ENCODE measurements around the gene GLI3.

The GLI3 gene

DNA sequence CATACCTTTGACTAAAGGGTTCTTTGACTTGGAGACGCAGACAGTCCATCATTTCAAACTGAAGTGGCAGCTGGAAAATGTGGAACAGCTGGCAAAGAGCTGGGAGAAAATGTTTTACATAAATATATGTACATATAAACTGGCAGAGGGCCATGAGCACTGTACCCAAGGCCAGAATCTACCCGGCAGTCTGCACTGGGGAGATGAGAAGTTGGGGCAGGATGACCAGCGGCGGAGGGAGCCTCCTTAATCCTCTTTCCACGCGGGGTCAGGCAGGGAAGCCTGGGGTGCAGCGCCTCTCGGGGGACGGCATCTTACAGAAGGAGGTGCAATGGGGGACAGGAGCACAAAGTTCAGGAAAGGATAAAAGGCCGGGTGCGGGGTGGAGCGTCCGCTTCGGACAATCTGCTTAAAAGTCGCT is 1.3 kb downstream of the GLI3 start:
- no peak for FAIRE-seq

DNA sequence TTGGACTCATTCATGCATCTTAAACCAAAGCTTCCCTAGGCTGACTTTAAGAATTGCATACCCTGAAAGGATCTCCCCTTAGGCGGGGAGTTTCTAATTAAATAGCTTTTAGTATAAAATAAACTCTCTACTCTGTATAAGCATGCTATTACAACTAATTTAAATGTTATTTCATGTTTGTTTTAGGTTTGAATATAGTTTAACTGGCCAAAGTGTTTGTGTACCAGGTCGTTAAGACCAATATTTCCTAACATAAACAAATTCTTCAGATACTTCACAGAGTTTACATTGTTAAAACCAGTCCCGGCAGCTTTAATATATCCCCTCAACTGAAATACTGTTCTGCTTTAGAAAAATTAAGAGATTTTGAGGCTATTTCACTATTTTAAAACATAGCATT is 2.3 kb downstream of the GLI3 start:
- FAIRE-seq = no peak

DNA sequence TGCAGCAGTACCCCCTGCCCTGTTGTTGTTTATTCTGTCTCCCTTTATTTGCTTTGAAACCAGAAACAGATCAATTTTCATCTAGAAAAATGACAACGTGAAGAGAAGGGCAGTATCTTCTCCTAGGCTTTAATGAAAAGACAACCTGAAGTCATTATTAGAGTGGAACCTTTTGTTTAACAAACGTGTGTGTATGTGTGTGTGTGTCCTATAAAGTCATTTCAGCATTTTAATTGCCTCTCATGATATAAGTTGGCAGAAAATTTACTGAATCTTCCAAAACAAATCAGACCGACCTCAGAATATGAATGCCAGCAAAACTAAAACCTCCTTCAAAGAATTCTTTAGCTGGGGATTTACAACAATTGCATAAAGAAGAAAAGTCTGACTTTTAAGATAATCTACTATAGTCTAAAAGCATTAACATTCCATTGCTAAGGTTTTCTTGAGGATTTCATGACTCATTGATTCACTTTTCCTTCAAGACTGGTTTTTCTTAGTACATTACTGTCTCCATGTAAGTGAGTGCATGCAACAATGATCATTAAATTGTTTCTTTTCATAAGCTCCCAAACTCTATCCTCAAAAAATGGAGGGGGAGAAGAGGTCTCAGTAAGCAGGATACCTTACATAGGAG is 3.2 kb downstream of the GLI3 start:
- FAIRE-seq = no peak

DNA sequence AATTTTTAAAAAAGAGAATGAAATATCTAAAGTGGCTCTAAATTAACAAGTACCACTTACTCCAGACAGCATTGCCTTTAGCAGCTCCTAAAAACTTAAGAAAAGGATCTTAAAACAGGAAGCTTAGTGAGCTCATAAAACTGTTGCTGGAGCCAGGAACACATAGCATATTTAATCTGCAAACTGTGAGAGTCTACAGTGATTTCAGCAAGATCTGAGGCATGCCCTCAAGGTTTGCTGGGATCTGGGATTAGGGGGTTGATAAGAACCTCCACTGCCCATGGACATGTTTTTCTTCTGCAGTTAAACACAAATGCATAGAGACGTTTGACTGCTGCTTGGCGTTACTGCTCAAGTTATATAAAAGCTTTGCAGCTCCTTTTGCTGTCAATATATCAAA is 3.8 kb downstream of the GLI3 start:
- FAIRE-seq = no peak

DNA sequence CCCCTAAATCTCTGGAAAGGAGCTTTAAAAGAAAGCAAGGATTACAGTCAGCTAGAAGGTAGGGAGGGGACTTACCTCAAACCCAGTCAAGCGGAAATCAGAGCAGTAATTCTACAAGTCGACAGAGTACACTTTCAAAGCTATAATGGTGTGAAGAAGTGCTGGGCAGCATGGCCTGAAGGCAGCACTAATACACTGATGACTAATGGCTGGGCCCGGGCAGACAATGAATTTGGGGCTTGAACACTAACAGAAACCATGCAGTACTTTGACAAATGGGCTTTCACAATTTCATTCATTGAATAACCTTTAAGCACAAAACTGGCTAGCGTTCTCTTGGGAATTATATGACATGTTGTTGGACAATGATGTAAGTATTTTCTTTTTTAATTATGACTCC is 4.7 kb downstream of the GLI3 start:
- no peak for FAIRE-seq

DNA sequence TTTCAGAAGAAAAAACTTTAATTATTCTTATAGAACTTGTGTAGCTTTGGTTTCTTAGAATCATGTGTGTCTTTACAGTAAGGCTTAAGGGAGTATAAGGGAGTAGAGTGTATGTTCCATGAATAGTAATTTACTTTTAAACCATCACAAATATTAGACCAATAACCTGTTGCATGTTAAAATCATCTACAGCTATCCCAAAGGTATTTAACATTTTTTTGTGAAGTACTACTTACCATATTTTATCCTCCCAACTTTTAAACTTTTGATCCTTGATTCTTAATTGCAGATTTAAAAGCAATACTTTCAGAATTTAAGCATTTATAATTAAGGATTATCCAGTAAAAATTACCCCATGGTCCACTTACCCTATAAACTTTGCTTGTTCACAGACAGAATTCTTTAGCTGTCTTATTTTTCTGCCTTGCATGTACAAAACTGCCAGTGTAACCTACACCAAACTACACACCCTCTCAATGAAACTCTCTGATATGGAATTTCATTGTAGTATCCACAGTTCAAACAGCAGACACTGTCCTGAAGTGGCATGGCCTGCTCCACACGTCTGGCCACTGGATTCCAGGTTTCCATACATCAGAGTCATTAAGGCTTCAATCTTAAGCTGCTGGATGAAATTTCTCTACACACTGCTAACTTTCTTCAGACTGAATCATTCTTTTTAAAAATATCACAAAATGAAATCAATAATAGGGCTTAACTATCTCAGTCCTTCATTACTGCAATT is 5.8 kb downstream of the GLI3 start:
- no peak for FAIRE-seq

DNA sequence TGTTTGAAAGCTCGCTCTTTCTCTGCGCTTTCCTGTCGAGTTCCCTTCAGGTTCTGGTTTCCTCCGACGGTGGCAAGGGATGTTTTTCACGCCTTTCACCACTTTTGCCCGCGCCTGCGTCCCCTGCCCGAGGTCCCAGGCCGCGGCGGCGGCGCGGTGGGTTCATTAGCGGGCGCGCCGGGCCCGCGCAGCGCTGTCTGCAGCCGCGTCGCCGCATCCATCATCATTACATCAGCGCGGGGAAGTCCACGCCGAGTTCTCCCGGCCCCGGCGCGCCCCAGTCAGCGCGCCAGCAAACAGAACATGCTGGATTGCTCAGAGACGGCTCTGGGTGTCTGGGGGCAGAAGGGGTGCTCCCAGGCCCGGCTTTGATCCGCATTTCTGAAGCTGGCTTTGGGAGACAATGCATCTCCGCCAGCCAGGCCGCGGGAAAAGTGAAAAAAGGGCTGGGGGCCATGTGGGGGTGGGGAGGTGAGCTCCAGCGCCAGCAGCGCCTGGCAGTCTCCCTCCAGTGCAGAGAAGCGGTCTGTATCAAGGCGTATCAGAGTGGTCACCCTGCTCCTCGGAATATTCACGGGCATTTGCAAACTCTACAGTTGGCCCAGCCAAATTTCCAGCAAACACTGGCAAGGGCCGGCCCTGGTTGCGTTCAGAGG is 8.9 kb downstream of the GLI3 start:
- FAIRE-seq = no peak

DNA sequence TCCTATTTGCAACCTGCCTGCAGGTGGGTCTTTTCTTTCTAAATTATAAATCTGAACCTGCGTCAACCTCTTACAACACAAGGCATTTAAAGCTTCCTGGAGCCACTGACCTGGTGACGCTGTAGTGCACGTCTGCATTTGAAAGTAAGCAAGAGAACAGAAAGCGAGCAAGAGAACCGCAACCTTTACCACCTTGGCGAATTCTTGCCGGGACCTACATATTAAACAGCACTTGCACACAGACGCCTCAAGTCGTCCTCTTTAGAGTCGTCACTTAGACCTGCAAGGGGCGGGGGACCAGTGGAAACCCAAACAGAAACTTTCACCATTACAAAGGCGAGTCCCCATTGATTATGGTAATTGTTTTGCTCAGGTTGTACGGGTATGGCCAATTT is 9.5 kb downstream of the GLI3 start:
- FAIRE-seq = no peak

DNA sequence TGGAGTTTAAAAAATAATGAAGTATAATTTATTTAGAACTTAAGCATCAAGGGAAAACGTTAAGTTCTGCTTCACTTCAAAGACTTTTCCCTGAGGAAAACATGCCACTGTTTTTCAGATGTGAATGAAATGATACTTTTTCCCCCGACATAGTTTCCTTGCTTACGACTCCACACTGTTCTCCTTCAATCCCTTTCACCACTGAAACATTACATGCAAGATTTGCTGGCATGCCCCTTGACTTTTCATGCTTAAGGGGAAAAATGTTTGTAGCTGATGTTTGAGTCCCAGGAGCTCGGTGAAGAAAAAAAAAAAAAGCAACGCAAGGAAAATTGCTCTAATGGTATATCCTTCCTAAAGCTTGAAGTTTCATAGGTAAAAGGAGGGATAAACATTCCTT is 10.0 kb downstream of the GLI3 start:
- no peak for FAIRE-seq

DNA sequence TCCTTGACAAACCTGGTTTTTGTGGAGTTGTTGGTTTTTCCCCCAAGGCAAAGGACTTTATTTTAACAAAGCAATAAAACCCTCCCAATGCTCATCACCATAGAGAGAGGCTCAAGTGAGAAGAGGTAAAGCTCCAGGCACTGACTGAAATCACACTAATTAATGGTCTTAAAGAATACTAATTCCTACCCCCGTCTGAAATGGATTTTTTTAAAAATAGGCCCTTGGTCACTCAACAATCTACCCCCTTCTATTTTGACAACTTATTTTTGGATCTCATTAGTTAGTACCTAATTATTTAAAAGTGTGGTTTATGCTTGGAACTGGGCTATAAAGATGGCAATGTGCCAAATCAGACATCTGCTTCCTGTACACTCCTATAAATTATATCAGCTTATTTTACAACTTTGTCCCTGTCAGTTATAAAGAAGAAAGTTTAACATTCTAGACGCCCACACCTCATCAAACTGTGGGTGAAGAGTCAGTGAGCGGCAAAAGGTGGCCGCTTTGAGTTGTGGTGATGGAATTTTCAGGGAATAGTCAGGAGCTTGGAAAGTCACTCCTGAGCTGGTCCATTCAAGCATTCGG is 10.6 kb downstream of the GLI3 start:
- FAIRE-seq = no peak

DNA sequence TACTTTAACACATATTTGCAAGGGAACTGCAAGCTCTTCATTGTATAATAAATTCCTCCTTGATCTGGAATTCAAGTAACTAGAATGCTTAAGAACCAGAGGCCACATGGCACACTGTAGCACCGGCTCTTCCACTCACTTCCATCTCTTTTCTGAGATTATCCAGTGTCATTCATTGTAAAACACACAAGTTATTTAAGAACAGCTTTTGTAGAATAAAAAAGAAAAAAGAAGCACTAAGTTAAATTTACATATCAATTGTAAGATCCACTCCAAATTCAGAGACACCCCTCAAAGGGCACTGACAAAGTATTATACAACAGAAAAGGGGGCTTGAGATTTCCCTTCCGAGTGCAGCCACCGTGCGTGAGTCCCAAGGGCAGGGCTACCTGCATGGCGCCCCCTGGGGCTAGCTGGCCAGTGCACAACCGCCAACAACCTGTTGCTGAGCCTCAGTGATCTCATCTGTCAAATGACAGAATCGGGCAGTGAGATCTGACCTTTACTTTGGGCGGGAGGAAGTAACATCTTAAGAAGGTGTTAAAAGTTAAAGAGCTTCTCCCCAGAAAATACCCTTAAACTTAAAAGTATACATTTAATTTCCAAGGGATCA is 12.5 kb downstream of the GLI3 start:
- no peak for FAIRE-seq

DNA sequence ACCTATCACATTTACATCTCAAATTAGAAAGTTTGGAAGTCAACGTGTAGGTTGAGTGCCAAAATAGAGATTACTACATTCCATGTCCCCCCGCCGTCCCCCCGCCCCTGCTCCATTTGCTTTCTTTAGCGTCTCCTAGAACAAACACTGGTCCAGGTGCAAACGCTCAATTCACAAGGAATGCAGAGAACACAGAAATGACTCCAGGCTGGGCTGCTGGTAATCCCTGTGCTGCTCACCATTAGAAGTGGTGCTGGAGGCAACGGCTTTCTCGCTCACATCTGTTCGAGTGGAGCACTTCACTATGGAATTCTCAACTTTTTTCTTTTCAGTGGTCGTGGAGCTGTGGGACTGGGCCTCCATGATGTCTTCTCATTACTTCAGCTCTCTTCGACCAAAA is 14.1 kb downstream of the GLI3 start:
- FAIRE-seq = no peak

DNA sequence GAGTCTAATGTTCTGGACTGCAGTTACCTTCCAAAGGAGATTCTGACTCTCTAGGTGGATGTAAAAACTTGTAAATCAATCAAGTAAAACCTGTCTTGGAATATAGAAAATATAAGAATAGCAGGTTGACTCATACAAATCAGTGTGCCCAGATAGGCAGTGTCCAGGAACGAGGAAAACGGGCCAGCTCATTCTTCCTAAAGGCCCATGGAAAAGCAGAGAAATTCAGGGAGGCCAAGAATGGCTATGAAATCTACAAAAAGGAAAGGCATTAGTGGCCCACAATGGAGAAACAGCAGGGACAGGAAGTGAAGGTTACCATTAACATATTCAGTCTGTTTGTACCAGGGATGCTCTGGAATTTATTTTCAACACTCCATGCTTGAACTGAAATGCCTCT is 14.9 kb downstream of the GLI3 start:
- FAIRE-seq = no peak

DNA sequence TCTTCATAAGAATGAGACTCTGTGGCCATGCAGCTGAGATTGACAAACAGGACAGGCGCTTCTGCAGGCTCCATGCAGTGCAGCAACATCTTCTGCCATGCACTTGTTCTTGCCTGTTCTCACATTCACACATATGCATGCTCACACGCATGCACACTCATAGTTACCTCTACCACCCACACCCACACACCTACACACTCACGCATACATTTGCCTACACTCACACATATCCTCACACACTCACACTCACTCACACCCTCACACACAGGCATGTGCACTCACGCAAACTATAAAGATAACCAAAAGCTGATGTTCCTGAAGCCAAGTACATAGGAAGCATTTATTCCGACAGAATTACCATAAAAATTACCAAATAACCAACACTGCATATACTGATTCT is 15.7 kb downstream of the GLI3 start:
- FAIRE-seq = no peak

DNA sequence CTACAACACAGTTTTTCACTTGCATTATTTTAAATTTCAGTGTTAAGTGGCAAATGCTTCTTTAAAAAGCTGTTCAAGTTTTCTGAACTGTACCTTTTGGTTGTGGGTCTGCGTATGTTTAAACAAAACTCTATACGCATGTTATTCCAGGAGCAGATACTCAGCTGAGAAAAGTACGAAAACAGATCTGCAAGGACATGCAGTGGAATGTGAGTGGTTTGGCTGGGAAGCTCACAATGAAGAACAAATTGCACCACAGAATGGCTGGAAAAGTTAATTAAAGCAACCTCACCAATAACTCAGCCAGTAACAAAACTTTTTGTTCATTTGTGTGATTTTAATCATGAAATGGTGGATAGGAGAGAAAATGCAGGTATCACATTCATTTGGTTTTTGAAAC is 17.6 kb downstream of the GLI3 start:
- FAIRE-seq = no peak

DNA sequence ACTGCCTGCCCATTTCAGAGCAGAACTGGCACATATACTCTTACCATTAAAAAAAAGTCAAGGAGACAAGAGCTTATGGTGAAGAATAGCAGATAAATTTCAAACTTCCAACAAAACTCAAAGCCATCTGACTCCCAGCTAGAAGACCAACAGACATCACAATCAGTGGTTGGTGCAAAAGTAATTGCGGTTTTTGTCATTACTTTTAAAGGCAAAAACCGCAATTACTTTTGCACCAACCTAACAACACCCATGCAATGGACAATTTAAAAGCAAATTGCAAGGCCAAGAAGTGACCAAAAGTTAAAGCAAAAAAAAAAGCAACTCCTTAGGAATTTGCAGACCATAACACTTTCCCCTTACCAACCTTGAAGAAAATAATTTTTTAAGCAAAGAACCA is 18.8 kb downstream of the GLI3 start:
- no peak for FAIRE-seq

DNA sequence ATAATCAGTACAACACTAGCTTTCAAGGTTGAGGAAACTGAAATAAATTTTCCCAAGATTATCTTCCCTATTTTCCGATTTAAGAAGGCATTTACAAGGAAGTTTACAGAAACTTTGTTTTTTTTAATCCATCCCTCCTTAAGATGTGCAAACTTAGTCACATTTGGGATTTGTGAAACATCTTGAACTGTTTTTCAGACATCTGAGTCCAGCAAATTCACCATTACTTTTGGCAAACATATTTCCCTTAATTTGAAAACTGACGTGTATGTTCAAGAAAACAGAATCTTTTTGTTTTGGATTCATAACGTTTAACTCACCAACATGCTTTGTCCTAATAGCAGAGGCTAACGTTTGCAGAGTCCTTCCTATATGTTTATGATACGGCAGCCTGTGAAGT is 19.5 kb downstream of the GLI3 start:
- FAIRE-seq = no peak

DNA sequence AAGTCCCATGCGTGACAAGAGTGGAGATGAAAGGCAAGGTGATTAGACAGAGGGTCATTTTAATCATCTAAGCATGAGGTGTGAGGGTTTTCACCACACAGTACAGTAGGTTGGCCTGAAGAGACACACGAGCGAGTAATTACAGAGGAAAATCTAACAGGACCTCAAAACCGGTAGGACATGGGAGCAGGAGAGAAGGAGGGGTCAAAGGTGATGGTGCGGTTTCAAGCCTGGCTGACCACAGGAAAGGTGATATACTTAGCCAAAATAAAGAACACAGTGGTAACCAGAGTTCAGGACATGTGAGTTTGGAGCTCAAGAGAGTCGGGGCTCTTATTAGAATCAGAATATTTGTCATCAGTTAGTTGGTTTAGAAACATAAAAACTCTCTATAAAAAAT is 20.0 kb downstream of the GLI3 start:
- no peak for FAIRE-seq

DNA sequence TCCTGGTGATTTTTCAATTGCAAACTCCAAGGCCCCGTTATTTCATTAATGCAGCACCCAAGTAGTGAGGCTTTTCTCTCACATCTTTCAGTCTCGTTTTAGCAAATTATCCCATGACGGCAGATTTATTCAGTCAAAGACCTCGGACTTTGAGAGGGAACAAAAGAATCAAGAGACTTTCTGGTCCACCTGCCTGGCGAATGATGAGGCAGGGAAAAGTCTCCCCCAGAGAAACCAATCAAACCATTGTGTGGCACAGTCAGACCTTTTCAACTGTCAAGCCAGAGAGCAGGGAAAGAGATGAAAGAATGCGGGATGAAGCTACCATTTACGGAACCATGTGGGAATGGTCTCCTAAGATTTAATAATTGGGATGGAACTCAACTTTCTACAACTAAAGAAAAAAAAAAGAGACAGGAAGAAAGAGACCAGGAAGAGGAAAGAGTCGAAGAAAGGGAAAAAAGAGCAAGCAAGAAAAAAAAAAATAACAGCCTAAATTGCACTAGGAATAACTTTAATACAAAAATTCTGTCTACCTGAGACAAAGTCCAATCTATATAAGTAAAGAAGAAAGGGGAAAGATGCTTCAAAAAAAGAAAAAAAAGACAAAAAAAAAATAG is 22.8 kb downstream of the GLI3 start:
- FAIRE-seq = no peak

DNA sequence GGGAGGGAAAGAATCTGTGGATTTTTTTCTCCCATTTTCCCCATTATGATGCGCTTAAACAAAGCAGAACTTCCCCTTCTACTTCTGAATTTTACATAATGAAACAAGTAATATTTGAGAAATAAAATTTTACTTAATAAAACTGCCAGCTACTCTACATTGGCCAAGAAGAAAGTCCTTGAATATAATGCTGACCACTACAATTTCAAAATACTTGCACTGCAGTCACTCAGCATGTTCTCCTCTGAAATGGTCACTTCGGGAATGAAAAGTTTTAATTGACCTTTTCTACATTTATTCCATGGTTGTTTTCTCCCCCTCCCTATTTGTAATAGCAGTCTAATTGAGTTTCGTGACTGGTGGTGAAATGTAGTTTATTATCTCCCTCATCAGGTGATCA is 23.9 kb downstream of the GLI3 start:
- FAIRE-seq = no peak

DNA sequence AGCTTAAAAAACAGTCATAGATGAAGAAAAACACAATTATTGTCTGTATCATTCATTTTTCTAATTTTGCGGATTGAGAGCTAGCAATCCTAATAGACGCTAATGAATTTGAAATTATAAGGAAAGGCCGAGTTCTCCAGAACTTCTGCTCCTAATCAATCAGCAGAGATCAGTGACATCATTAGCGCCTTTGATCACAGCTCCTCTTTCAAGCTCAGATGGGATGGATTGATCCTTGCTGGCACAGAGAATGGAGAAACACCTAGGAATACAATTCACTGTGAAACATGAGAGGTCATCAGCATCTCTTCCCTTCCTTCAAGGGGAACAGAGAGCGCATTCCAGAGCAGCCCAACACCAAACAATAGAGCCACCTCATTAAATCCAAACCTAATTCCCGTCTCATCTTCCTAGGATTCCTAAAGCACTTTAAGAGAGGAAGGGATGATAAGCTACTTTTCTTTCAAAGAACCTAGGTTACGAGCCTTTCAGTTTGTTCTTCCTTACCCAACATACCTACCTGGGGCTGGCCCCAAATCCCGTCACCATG is 24.4 kb downstream of the GLI3 start:
- FAIRE-seq = no peak

DNA sequence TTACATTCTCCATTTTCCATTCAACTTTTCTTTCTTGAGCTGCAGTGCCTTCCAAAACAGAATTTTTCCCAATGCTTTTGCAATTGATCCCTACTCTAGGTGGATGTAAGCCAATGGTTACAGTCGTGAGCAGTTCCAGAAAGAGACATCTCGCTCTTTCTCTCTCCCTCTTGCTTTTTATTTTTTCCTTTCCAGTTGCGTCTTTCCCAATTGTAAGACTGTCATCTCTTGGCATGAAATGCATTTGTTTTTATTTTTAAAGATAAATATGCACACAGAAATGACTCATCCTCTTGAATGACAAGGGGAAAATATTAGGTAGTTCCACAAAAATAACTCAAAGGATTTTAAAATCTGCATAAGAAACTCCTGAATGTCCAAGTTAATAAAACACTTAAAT is 25.1 kb downstream of the GLI3 start:
- FAIRE-seq = no peak

DNA sequence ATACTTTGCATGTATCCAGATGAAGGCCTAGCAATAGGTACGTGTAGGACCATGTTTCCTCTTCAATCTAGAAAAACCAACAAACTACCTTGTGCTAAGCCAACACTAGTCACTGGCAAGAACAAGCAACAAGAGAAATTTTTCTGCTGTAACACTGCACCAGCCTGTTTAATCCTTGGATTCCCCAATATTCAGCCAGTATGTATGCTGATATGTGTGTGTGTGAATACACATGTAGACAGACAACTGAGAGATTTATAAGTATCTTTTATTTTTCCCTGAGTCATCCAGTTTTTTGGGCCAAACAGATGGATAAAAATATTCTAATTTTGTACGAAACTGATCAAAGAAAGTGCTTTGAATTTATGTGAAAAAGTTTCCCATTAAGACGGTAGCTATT is 26.2 kb downstream of the GLI3 start:
- FAIRE-seq = no peak
